ENCODE measurements around the gene REEP3.

GRCh38 chr10:63554657-63555056 lies 33.5 kb downstream of the REEP3 start:
- no peak for TF ChIP-seq POLR2A (IDR thresholded peaks at IDR 0.05)
- TF ChIP-seq CTCF (IDR thresholded peaks at IDR 0.05): no peak

All from Peyer's patch (tissue), 4 donors.